Suprapubic skin (tissue), 4 donors: ENCODE measurements around the gene CACNG4. TPM values are rescaled to one million over a fixed set of nuclear protein-coding genes. Genes with fewer than 3 reads are reported as not detected.

Source experiments
- DNase-seq, 2 donors: peaks; one replicate each; pipeline ENCODE4 v3.0.0-alpha.2; 2019; ENCODE audit warnings: low spot score in 2 of 2
- H3K27ac ChIP-seq: fragments of 200-600 bp; sonication (generic); one replicate; pipeline ENCODE4 v1.5.1; 2019
- H3K27me3 ChIP-seq: fragments of 200-600 bp; sonication (generic); one replicate; pipeline ENCODE4 v1.5.1; 2019
- H3K36me3 ChIP-seq: fragments of 200-600 bp; sonication (generic); one replicate; pipeline ENCODE4 v1.5.1; 2019
- H3K4me1 ChIP-seq: fragments of 200-600 bp; sonication (generic); one replicate; pipeline ENCODE4 v1.5.1; 2019
- H3K4me3 ChIP-seq: fragments of 200-600 bp; sonication (generic); one replicate; pipeline ENCODE4 v1.5.1; 2019; ENCODE audit warnings: mild to moderate bottlenecking
- H3K9me3 ChIP-seq: fragments of 200-600 bp; sonication (generic); one replicate; pipeline ENCODE4 v1.5.1; 2019
- CTCF ChIP-seq, 2 donors: fragments of 200-600 bp in 1 of 2; fragments of 450-650 bp in 1 of 2; sonication (generic) in 1 of 2; IDR thresholded peaks; one replicate each; pipeline ENCODE4 v1.5.1; 2016 to 2019; ENCODE audit warnings: antibody characterized with exemption in 2 of 2, mild to moderate bottlenecking in 1 of 2, moderate library complexity in 1 of 2
- EP300 ChIP-seq: sonication (generic); formaldehyde crosslinking; IDR thresholded peaks from one replicate; pipeline ENCODE4 v1.6.1; 2017; ENCODE audit warnings: antibody characterized with exemption
- POLR2A ChIP-seq, 2 donors: fragments of 450-650 bp; IDR thresholded peaks; one replicate each; pipeline ENCODE4 v1.6.1; 2017; ENCODE audit warnings: antibody characterized with exemption in 2 of 2, mild to moderate bottlenecking in 2 of 2, moderate library complexity in 2 of 2
- POLR2AphosphoS5 ChIP-seq, 3 donors: sonication (generic); formaldehyde crosslinking; IDR thresholded peaks; one replicate each; pipeline ENCODE4 v1.6.1; 2017; ENCODE audit warnings: antibody characterized with exemption in 3 of 3
- WGBS: methylation state at CpG from one replicate; pipeline ENCODE4 v1.1.5; 2018; 5-methylcytosine and 5-hydroxymethylcytosine counted together
- total RNA-seq, 4 donors: library from RNA; depleted of rRNA; stranded (reverse); fragments of >200 nt; gene quantifications; one replicate each; pipeline ENCODE4 v1.1.0, GENCODE V29; 2016

The CACNG4 gene
- total RNA-seq, 4 donors from 2014 or later = 0.49 to 0.68 (median 0.51) TPM; not detected in 1

DNA sequence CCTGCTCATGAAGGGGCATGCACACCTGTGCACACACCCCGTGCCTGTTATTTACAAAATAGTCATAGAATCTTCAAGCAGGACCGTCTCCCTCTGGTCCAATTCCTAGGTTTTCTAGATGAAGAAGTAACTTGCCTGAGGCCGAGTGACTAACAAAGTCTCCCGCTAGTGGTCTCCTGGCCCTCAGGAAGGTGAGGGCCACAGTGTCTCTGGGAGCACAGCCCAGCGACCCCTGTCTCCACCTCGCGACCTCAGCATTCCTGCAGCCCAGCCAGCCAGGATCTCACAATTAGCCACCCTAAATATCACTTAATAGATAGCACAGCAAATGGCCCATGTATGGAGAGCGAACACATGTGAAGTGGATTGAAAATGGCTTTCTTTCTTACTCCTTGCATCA lies 49.4 kb downstream of the CACNG4 start:
- Histone ChIP-seq H3K4me1 (no peaks in the 10 kb centered on the region), H3K27ac (no peak overlapping the region), H3K27me3 (peaks cover 28% of the 10 kb centered on the region), H3K9me3 (no peaks in the 10 kb centered on the region), H3K4me3 (no peak overlapping the region), H3K36me3 (no peaks in the 10 kb centered on the region)
- 80% methylated on average over 8 of the region's 8 CpGs for WGBS
- DNase-seq = no peak
- TF ChIP-seq EP300 (no peak), POLR2A (IDR thresholded peaks at IDR 0.05) (no peak), POLR2AphosphoS5 (IDR thresholded peaks at IDR 0.05) (no peak), CTCF (IDR thresholded peaks at IDR 0.05) (no peak)

- TF ChIP-seq POLR2AphosphoS5 (IDR thresholded peaks at IDR 0.05) = no peak
- TF ChIP-seq CTCF (IDR thresholded peaks at IDR 0.05) = no peak
- no peak for TF ChIP-seq EP300
- TF ChIP-seq POLR2A (IDR thresholded peaks at IDR 0.05) = no peak
- Histone ChIP-seq H3K4me3 (no peak overlapping the region), H3K4me1 (peaks cover 2% of the 10 kb centered on the region), H3K27ac (no peak overlapping the region), H3K9me3 (no peaks in the 10 kb centered on the region), H3K36me3 (no peaks in the 10 kb centered on the region), H3K27me3 (peaks cover 27% of the 10 kb centered on the region)
- 85% methylated on average over 11 of the region's 11 CpGs for WGBS
- DNase-seq = no peak
Observed at GRCh38 chr17:67015001-67015400, 50.5 kb downstream of the CACNG4 start.

- H3K36me3 ChIP-seq = no peaks in the 10 kb centered on the region
- TF ChIP-seq POLR2AphosphoS5 (IDR thresholded peaks at IDR 0.05) (no peak), POLR2A (IDR thresholded peaks at IDR 0.05) (no peak), CTCF (IDR thresholded peaks at IDR 0.05) (no peak), EP300 (no peak)
- no peaks in the 10 kb centered on the region for H3K9me3 ChIP-seq
- no peak overlapping the region for H3K4me3 ChIP-seq
- WGBS = 80% methylated on average over 10 of the region's 17 CpGs
- H3K27me3 ChIP-seq = peaks cover 22% of the 10 kb centered on the region
- no peak for DNase-seq
- H3K4me1 ChIP-seq = peaks cover 4% of the 10 kb centered on the region
- no peak overlapping the region for H3K27ac ChIP-seq
Observed at GRCh38 chr17:67016039-67016762, 51.7 kb downstream of the CACNG4 start.

DNA sequence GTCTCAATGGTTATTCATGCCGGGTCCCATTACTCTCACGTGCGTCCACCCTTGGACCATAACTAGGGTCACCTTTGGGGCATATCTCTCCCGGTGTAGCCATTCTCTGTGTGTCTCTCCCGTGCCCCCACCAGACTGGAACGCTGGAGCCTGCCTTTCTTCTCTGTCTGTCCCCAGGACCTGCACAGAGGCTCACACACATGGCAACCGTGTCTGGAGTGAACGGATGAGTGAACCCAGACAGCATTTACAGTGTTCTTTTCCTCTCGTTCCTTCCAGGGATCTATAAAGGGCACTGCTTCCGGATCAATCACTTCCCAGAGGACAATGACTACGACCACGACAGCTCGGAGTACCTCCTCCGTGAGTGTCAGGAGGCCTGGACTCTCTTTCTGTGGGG lies 53.4 kb downstream of the CACNG4 start:
- no peak overlapping the region for H3K27ac ChIP-seq
- WGBS = 87% methylated on average over 14 of the region's 14 CpGs
- TF ChIP-seq EP300 = no peak
- no peak for TF ChIP-seq POLR2A (IDR thresholded peaks at IDR 0.05)
- TF ChIP-seq POLR2AphosphoS5 (IDR thresholded peaks at IDR 0.05) = no peak
- TF ChIP-seq CTCF (IDR thresholded peaks at IDR 0.05) = no peak
- no peaks in the 10 kb centered on the region for H3K36me3 ChIP-seq
- H3K4me3 ChIP-seq = no peak overlapping the region
- DNase-seq = no peak
- peaks cover 13% of the 10 kb centered on the region for H3K27me3 ChIP-seq
- no peaks in the 10 kb centered on the region for H3K9me3 ChIP-seq
- peaks cover 4% of the 10 kb centered on the region for H3K4me1 ChIP-seq

- no peak overlapping the region for H3K27ac ChIP-seq
- H3K9me3 ChIP-seq = no peaks in the 10 kb centered on the region
- 75% methylated on average over 12 of the region's 12 CpGs for WGBS
- H3K4me1 ChIP-seq = peaks cover 4% of the 10 kb centered on the region
- no peaks in the 10 kb centered on the region for H3K36me3 ChIP-seq
- peaks cover 13% of the 10 kb centered on the region for H3K27me3 ChIP-seq
- TF ChIP-seq EP300 (no peak), CTCF (IDR thresholded peaks at IDR 0.05) (no peak), POLR2A (IDR thresholded peaks at IDR 0.05) (no peak), POLR2AphosphoS5 (IDR thresholded peaks at IDR 0.05) (no peak)
- DNase-seq = no peak
- H3K4me3 ChIP-seq = no peak overlapping the region
Observed at GRCh38 chr17:67018471-67019434, 54.2 kb downstream of the CACNG4 start.
